ENCODE measurements around the gene THBS2.

THBS2 gene

DNA sequence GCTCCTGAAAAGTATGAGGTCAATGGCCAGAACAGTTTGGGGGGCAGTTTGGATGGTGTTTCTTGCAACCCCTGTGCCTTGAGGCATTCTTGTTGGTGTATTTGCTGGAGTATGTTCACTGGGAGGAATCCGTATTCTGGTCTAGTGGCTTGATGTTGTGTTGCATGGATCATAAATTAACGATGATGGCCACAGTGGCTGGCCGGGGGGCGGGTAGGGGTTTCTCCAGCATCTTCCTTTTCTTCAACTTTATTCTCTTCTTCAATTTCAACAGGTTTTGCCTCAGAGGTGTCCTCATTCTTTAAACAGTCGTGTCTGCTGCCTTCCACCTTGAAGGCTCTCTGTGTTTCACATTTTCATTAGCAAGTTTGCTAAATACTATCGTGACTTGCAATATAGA lies 43.0 kb upstream of the THBS2 start:
- TF ChIP-seq TAF1 (IDR thresholded peaks at IDR 0.05; ENCODE audit: borderline replicate concordance, insufficient read depth, low read length) = no peak
- TF ChIP-seq, protein P1, sequence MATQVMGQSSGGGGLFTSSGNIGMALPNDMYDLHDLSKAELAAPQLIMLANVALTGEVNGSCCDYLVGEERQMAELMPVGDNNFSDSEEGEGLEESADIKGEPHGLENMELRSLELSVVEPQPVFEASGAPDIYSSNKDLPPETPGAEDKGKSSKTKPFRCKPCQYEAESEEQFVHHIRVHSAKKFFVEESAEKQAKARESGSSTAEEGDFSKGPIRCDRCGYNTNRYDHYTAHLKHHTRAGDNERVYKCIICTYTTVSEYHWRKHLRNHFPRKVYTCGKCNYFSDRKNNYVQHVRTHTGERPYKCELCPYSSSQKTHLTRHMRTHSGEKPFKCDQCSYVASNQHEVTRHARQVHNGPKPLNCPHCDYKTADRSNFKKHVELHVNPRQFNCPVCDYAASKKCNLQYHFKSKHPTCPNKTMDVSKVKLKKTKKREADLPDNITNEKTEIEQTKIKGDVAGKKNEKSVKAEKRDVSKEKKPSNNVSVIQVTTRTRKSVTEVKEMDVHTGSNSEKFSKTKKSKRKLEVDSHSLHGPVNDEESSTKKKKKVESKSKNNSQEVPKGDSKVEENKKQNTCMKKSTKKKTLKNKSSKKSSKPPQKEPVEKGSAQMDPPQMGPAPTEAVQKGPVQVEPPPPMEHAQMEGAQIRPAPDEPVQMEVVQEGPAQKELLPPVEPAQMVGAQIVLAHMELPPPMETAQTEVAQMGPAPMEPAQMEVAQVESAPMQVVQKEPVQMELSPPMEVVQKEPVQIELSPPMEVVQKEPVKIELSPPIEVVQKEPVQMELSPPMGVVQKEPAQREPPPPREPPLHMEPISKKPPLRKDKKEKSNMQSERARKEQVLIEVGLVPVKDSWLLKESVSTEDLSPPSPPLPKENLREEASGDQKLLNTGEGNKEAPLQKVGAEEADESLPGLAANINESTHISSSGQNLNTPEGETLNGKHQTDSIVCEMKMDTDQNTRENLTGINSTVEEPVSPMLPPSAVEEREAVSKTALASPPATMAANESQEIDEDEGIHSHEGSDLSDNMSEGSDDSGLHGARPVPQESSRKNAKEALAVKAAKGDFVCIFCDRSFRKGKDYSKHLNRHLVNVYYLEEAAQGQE (IDR thresholded peaks at IDR 0.05; ENCODE audit: insufficient read depth in 1 of 2, low read depth in 2 of 2, low read length in 2 of 2) = no peak
- no peak for TF ChIP-seq FOXP2 (optimal IDR thresholded peaks at IDR 0.05; ENCODE audit: borderline replicate concordance, extremely low read depth, extremely low read length, insufficient read depth)
- TF ChIP-seq SIN3A (IDR thresholded peaks at IDR 0.05; ENCODE audit: borderline replicate concordance, insufficient read depth, low read length) = no peak
- TF ChIP-seq POLR2AphosphoS5 (IDR thresholded peaks at IDR 0.05; ENCODE audit: low read depth, low read length) = no peak

GRCh38 chr6:169296170-169296569 lies 42.5 kb upstream of the THBS2 start:
- TF ChIP-seq SIN3A (IDR thresholded peaks at IDR 0.05; ENCODE audit: borderline replicate concordance, insufficient read depth, low read length) = no peak
- TF ChIP-seq POLR2AphosphoS5 (IDR thresholded peaks at IDR 0.05; ENCODE audit: low read depth, low read length) = no peak
- no peak for TF ChIP-seq TAF1 (IDR thresholded peaks at IDR 0.05; ENCODE audit: borderline replicate concordance, insufficient read depth, low read length)
- no peak for TF ChIP-seq FOXP2 (optimal IDR thresholded peaks at IDR 0.05; ENCODE audit: borderline replicate concordance, extremely low read depth, extremely low read length, insufficient read depth)
- TF ChIP-seq, protein P1 (IDR thresholded peaks at IDR 0.05; ENCODE audit: insufficient read depth in 1 of 2, low read depth in 2 of 2, low read length in 2 of 2) = no peak

DNA sequence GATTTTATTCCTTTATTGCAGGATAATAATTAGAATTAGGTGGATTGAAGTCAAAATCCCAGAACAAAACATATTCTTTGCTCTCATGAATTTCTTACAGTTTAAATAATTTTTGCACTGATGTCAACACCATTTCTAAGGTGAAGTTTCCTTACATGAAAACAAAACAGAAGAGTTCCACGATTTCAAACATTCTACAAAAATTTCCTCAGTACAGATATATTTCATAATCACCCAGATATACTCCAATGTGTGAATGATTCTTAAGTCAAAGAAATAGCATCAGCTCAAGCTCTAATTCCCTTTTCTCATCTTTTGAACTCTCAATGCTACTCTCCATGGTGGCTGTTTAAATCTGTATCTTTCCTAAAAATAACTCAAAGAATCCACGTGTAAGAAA lies 39.5 kb upstream of the THBS2 start:
- TF ChIP-seq, protein P1 (IDR thresholded peaks at IDR 0.05; ENCODE audit: insufficient read depth in 1 of 2, low read depth in 2 of 2, low read length in 2 of 2) = no peak
- TF ChIP-seq SIN3A (IDR thresholded peaks at IDR 0.05; ENCODE audit: borderline replicate concordance, insufficient read depth, low read length) = no peak
- no peak for TF ChIP-seq TAF1 (IDR thresholded peaks at IDR 0.05; ENCODE audit: borderline replicate concordance, insufficient read depth, low read length)
- no peak for TF ChIP-seq FOXP2 (optimal IDR thresholded peaks at IDR 0.05; ENCODE audit: borderline replicate concordance, extremely low read depth, extremely low read length, insufficient read depth)
- no peak for TF ChIP-seq POLR2AphosphoS5 (IDR thresholded peaks at IDR 0.05; ENCODE audit: low read depth, low read length)

DNA sequence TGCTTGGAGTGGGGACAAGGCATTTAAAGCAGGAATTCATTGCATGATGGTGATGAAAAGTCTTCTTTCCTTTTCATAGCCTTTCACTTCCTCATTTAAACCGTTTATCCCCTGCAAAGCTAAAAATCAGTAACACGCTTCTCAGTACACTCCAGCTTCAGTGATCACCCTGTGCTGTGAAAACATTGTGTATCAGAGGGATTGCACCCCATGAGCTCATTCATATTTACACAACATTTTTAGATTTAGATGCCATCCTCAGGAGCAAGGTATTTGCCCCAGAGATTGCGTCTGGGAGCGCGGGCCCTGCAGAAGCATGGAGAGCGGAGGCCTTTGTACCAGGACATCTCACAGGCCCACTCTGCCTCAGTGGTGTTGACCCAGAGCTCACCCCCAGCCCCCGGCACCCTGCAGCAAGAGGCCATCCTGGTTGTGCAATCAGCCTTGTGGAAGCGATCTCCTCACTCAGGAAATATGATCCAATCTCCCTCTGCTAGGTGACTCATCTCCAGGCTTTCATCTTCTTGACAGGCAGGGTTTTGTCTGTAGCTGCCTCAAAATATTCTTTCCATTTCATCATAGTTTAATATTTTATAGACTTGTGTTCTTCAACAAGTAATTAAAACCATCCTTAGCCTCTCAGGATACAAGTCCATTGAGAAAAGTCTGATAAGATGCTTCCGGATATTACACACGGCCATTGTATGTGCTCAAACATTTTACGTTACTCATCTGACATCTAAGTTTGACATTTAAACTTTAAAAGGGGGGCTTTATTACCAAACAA lies 38.9 kb upstream of the THBS2 start:
- TF ChIP-seq, protein P1 (IDR thresholded peaks at IDR 0.05; ENCODE audit: insufficient read depth in 1 of 2, low read depth in 2 of 2, low read length in 2 of 2) = no peak
- TF ChIP-seq POLR2AphosphoS5 (IDR thresholded peaks at IDR 0.05; ENCODE audit: low read depth, low read length) (no peak), TAF1 (IDR thresholded peaks at IDR 0.05; ENCODE audit: borderline replicate concordance, insufficient read depth, low read length) (no peak), SIN3A (IDR thresholded peaks at IDR 0.05; ENCODE audit: borderline replicate concordance, insufficient read depth, low read length) (no peak), FOXP2 (optimal IDR thresholded peaks at IDR 0.05; ENCODE audit: borderline replicate concordance, extremely low read depth, extremely low read length, insufficient read depth) (peak; percentile 34)
